NCI-H82 treated with DMSO at 0.1 percent for 48 hours (cell line): ENCODE data around the gene NAALADL2.

ENCODE experiments used
- DNase-seq: peaks from one replicate; lab custom pipeline; 2025; ENCODE audit not compliant: unreplicated experiment; lab: John Stamatoyannopoulos, UW

Gene NAALADL2

DNA sequence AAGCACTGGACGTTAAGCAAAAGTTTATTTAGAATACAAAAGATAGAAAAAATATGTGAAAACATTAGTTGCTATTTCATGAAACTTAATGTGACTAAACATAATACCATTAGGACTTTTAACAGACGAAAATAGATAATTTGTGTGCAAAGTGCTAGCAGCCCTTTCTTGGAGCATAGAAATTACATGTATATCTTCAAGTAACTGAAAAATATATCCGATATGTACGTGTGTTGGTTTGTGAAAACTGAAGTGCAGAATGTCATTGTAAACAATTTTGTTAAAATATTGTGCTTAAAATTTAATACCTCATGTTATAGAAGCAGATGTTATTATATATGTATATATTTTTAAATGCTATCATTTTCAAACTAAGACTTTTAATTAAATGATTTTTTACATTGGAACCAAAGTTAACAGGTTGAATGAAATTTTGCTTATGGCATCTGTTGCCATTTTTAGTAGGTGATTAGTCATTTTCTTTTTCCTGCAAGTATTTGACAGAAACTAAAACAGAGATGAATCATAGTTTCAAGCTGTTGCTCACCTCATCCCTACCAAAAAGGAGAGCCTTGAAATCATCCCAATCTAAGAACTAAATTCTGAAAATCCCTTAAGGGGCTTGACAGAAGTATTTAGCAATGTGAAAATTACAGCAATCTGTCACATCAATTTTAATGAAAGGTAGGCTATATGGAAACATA lies 334.8 kb downstream of the NAALADL2 start:
- no peak for DNase-seq

DNA sequence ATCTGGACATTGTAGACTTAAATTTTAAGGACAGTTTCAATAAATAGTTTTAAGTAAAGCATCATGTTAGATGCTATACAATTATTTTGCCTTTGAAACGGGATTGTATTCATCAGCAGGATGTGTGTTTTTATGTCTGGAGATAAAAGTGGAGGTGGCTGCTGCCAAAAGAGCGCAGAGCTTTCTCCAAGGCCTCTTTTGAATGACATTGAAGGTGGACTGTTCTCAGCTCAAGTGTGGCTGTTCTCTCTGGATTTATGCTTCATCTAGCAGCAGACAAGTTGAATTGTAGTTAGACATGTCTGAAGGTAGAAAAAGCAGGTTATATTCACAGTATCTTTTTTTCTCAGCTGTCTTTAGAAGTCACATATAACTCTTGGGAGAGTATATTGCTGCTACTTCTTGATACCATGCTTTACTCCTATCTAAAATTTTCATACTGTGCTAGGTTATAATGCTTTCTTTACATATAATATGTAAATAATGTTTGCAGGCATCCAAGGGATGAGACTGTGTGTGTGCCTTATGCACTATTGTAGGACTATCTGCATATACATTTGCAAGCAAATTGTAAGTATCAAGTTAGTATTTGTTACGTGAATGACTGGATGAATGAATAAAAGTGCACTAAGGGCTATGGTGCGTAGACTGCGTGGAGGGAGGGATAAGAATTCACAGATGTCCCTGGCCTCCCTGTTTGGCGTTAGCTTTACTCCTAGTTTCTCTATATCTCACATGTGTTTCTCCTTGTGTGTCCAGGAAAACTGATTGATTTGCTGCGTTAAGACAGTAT lies 340.1 kb downstream of the NAALADL2 start:
- no peak for DNase-seq

DNA sequence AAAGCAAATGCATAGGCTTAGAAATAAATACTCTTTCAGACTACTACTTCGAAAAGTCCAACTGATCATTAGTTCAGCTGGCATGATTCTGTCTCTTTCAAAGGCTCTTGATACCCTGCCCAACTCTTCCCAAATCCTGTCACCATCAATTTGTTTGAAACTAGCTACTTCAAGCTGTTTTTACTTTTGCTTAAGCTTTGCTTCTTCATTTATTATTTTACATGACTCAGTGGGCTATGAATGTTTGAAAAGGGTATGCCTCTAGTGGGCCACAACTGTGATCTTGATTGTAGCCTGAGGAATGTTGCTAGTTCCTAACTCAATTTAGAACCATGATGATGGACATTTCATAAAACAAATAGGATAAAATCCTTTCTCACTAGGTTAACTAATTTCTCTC lies 340.8 kb downstream of the NAALADL2 start:
- no peak for DNase-seq

DNA sequence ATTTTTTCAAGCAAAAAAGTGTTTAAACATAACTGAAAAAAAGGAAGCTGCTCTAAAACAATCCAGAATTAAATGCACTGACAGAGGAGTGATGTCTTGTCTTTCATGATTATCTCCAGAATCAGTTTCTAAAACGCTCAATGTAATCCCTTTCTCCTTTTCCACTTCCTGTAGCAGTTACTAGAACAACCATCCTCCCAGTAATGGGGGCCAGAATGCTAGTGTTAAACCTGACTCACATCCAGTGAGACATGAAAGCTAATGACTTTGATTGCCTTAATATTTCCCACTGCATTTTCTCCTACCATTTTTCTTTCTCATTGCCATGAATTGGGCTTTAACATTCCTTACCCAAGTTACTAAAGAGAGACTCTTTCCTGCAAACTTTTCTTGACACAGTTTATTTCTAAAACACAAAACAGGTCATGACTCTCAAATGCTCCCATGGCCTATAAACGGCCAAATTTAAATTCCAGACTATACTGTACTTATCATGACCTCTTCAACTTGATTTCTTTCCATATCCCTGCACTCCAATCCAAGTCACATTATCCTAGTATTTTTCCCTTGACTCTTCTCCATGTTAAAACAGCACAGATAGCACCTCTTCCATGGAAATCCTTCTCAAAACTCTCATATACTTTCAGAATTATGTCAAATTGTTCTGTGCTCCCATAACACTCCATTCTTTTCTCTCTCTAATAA lies 341.4 kb downstream of the NAALADL2 start:
- DNase-seq = no peak

DNA sequence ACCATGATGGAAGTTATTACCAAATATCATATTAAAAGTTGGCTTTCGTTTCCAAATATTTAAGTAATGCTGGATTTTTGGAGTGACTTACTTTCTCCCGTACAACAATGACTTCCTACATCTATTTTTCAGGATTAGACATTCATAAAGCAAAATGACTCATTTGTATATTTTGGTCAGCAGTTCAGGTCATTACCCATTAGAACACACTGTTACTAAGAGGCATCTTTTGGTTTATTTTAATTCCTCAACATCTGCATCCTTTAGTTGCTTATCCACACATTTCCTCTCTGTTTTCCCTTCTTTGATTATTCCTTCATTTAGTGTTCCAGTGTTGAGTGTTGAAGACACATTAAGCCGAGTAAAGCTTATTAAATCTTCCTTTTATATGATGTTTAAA lies 348.2 kb downstream of the NAALADL2 start:
- no peak for DNase-seq

DNA sequence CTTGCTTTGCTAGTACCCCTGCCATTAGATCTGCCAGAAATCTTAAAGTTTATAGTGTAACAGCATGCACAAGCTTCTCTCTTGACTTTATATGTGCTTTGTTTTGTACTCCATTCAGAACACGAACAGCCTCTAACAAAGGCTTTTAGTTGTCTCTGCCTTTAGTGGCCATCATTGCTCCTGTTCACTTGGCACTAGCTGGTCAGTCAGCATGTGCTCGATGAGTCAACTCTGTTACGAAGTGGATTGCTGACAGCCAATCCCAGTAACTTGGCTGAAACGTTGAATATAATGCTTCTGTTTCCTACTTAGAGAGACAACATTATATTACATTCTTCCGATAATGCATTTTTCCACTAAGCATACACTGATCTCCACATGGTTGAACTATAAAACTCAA lies 349.2 kb downstream of the NAALADL2 start:
- DNase-seq = no peak

DNA sequence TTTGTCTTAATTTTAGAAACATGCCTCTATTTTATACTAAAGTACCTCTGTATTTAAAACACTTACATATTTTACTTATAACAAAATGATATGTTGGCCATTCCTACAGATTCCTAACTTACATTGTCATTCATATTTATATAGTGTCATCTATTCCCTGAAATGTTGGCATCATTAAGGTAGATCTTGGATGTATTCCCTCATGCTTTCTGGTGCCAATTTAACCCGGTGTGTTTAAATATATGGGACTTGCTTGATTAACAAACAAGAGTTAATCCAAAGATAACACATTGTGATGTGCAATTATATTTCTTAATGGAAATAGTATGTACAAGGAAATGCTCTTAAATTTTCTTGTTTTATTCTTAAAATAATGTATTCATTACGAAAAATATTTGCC lies 352.3 kb downstream of the NAALADL2 start:
- DNase-seq = no peak

DNA sequence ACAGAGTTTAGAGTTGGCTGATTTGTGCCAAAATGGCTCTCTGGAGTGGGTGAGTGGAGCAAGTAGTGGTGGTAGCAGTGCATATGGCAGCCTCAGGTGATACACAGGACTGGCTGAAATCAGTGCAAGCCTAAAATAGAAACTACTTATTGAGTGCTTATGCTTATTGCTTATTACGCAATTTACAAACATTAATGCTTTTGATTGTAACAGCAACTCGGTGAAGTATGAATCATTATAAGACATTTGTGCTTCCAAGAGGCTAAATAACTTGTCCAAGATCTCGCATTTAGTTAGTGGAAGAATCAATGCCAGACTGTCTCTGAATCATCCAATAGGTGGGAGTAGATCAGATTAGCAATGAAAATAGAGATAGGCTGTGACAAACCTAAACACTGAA lies 353.8 kb downstream of the NAALADL2 start:
- no peak for DNase-seq

DNA sequence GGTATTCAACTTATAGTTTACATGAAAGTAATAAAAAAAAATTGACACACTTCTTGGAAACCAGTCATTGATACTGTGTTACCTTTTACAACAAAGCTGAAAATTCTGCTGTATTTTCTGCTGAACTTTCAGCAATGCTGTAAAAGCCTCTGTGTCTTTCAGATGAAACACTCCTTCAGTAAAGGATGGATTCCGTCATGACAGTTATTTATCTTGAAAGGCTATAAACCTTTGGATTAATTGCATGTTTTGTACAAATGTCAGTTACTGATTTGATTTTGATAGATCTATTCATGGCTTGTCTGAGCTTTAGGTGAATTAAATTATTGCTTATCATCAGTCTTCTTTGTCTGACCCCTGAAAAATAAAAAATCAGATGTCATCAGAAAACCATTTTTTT lies 355.1 kb downstream of the NAALADL2 start:
- DNase-seq = no peak

DNA sequence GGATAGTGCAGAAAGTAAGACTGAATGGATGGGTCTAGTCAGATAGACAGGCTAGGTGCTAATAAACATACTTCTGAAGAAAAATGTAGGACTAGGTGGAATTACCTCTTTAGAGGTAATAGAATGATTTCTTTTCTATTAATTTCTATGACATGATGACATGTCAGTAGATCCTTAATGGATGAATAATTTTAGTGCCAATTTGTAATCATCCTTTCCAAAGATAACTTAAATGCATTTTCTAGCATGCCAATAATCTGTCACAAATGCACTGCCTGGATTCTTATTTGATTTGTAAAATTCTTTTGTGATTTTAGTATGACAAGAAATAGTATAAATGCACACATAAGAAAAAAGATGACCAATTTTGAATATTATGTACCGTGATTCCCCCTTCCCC lies 356.7 kb downstream of the NAALADL2 start:
- no peak for DNase-seq

DNA sequence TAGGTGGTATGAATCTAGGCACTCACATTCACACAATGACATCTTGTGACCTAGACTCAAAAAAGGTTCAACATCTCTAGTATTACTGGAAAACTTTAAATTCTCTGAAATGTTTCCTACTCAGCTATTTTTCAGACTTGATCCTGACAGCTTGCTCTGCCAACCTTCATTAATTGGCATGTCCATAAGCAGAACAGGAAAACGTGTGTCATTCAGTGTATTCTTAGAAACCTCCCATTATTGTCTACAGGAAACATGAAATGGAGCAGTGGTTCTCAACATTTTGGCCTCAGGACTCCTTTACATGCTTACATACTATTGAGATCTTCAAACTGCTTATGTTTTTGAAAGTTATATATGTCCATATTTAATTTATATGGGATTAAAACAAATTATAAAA lies 363.2 kb downstream of the NAALADL2 start:
- no peak for DNase-seq

DNA sequence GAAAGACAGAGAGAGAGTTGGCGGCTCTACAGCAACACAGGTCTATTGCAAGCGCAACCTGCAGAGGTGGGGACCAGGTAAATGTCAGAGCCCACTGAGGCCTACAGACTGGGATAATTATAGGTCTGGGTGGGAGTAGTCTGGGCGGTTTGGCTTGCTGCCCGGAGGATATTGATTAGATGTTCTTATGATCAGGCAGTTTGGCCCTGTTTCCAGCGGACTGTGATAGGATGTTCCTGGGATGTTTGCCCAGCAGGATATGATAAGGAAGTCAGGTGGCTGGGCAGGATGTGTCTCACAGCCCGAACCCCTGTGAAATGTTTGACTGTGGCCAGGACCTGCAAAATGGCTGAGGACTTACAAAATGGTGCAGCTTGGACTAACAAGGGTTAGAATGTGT lies 364.9 kb downstream of the NAALADL2 start:
- DNase-seq = no peak

DNA sequence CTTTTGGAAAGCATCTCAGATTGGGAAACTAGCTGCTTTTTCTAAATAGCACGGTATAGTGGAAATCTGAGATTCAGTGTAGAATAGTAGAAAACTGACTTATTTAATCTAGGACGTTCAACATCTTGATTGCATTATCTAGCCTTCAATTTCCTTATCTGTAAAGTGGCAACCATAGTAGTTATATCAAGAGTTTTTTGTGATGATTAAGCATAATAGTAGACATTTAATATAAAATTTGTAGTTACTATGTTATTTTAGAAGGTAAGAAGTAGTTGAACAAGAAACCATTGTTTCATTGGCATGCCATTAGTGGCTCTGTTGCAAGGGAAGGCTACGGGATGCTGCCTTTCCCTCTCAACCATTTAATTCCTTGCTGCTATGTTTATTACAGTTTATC lies 367.3 kb downstream of the NAALADL2 start:
- DNase-seq = no peak

DNA sequence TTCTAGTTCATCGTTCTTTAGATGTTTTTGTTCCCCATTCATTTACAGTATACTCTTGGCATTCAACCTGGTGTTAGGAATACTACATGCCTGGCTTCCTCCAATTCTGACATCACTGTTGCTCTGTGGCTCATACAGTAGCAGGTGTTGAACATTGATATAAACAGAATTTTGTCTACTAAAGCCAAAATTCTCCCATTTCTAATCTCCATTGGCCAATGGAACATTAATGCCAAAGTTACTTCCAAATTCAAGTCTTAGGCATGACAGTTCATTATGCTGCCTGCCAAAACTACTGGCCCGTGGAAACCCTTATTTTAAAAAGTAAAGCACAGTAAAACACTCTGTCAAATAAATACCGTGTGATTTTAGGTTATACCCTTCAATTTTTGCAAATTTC lies 368.0 kb downstream of the NAALADL2 start:
- DNase-seq = no peak

DNA sequence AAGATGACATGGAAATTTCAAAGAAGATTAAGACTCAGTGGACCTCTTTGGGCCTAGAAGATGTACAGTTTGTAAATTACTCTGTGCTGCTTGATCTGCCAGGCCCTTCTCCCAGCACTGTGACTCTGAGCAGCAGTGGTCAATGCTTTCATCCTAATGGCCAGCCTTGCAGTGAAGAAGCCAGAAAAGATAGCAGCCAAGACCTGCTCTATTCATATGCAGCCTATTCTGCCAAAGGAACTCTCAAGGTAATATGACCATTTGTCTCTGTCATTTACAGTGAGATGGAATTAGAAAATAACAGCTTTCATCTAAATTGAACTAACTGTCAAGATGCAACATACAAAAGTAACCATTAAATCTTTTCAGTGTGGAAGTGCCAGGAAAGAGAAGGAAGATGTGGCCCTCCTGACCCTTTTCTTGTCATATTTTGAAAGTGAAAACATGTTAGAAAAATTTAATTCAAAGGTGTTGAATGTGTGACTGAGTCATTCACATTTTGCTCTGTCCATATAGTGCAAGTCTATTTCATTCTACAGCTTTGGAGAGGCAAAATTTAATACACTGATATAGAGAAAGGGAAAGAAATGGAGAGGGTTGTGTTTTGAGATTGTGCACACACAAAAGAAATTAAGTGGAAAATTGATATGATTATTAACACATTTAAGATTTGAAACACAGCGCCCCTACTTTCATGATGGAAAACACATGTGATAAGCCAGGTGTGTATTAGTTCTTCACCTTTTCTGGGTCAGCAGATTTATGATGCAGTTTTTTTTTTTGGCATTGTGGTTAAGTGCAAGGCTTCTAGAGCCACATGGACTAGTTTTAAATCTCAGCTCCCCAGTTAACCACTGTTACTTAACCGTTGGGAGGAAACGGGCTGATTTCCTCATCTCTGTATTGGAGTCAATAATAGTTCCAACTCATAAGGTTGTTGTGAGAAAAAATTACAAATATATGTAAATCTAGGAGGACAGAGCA lies 375.1 kb downstream of the NAALADL2 start:
- DNase-seq = no peak

DNA sequence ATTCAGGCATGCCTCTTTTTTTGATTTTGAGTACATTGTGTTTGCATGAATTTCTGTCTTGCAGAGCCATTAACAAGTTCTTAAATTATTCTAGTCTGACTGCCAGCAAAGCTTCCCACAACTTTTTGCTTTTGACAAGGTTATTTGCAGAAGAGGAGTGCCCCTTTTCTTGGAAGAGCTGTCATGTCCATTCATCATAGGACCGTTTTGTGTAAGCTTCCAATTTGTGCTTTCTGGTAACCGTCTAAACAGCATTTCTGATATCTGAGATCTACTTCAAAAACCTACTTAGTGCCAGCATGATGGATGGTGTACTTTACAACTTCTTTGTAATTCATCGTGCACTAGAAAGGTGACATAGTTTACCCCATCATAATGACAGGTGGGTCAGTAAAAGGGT lies 379.7 kb downstream of the NAALADL2 start:
- no peak for DNase-seq

DNA sequence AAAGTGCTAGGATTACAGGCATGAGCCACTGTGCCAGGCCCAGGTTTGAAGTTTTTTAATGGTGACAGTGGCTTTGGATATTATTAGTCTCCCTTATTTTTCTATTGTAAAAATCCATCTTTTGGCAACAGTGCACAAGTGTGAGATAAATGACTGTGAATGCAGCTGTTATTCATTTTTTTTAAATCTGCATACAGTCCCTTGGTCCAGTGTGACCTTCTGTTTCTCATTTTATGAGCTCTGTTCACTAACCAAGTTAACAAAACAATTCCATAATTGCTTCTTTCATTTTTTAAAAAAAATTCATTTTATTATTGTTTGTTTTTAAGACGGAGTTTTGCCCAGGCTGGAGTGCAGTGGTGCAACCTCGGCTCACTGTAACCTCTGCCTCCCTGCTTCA lies 381.8 kb downstream of the NAALADL2 start:
- DNase-seq = no peak

DNA sequence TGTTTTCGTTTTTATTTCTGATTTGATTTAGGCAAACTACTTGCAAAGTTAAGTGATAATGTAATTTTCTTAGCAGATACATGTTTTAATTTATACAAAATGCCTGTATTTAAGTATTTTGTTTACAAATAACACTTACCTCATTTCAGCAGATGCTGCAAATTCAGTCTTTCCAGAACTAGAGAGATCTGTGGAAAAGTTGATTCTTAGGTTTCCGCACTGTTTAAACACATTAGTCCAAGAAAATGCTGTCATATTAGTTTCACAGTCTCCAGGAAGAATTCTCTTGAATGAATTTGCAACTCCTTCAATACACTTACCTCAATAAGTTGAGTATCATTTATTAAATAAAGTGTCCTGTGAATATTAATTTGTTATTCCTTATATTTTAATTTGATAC lies 383.1 kb downstream of the NAALADL2 start:
- DNase-seq = no peak

DNA sequence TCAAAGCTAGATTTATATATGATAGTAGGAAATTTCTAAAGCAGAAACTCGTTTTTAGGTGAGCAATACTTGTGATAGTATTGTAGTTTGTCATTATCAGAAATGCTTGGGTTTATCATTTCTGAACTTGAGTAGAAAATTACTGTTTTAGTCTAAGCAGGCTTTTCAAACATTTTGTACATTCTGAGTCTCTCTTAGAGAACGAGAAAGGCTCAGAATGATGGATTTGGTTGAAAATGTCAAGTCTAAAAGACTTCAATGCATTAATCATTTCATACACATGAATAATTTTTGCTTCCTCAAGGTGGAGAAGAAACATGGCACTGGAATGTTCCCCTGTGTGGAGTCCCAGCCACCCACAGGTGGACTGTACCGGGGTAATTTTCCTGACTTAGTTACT lies 387.1 kb downstream of the NAALADL2 start:
- DNase-seq = no peak

DNA sequence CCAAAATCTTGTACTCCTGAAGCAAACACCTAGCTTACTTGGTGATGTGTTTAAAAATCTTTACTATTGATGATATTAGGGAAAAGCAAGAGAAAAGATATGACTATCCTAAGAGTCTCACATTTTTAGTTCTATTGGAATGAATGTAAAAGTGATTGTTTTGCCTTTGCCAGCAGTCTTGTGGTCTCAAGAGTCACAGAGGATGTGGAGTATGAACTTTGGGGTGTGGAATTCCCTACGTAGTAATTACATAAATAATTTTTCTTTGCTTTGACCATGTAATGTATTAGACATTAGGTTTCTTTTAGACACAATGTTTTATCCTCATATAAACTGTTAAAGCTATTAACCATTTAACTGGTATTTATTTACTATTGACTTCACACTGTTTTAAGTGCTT lies 387.6 kb downstream of the NAALADL2 start:
- DNase-seq = no peak

DNA sequence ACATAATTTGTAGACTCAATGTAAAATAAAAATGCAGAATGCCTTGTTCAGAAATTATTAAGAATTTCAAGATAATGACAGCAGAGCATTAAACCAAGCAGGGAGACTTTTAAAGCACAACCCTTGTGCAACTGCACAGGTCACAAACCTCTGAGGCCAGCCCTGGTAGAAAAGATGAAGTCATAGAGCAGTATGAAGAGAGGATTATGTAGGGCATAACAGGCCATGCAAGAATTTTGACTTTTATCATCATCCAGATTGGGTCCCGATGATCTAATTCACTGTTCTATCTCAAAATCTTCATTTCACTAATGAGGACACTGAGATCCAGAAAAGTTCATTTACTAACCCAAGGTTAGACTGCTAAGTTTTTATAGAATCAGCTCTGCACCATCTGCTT lies 388.5 kb downstream of the NAALADL2 start:
- no peak for DNase-seq
